AG09319 (cell line): Measurements from ENCODE around the gene MAP2K3.

Experiments
- DNase-seq: peaks from one replicate; pipeline ENCODE4 v3.0.0-alpha.2; 2010; ENCODE audit warnings: low read depth; ENCODE audit errors: extremely low read depth
- CTCF ChIP-seq: IDR thresholded peaks from 2 replicates; pipeline ENCODE4 v1.5.1; 2011; ENCODE audit warnings: low read depth, mild to moderate bottlenecking, inconsistent platforms, low read length, moderate library complexity

MAP2K3 gene

GRCh38 chr17:21294321-21295035 is 10.0 kb downstream of the MAP2K3 start:
- no peak for TF ChIP-seq CTCF
- no peak for DNase-seq

- DNase-seq: no peak
- TF ChIP-seq CTCF: no peak
Observed at GRCh38 chr17:21295036-21295952, 10.8 kb downstream of the MAP2K3 start.

GRCh38 chr17:21296097-21297025 is 11.8 kb downstream of the MAP2K3 start:
- no peak for DNase-seq
- no peak for TF ChIP-seq CTCF

GRCh38 chr17:21297026-21297520 is 12.6 kb downstream of the MAP2K3 start:
- no peak for TF ChIP-seq CTCF
- no peak for DNase-seq

- no peak for TF ChIP-seq CTCF
- DNase-seq: no peak
Observed at GRCh38 chr17:21297597-21297996, 13.1 kb downstream of the MAP2K3 start.

- no peak for DNase-seq
- TF ChIP-seq CTCF: no peak
Observed at GRCh38 chr17:21298056-21298982, 13.8 kb downstream of the MAP2K3 start.
